Measurements from ENCODE around the gene STS.

STS gene

GRCh38 chrX:7179446-7179845, 31.9 kb downstream of the STS start:
- no peak overlapping the region for H3K4me3 Mint-ChIP-seq
- no peaks in the 10 kb centered on the region for H3K36me3 Mint-ChIP-seq (ENCODE audit: low read depth)
- DNase-seq, result no peak
- no peaks in the 10 kb centered on the region for H3K4me1 Mint-ChIP-seq (ENCODE audit: low read depth)
- no peak overlapping the region for H3K27ac Mint-ChIP-seq
- H3K9me3 Mint-ChIP-seq, result peaks cover 2% of the 10 kb centered on the region
- H3K27me3 Mint-ChIP-seq, result no peaks in the 10 kb centered on the region

- Mint-ChIP-seq H3K27ac (no peak overlapping the region), H3K9me3 (no peaks in the 10 kb centered on the region), H3K4me3 (no peak overlapping the region), H3K27me3 (no peaks in the 10 kb centered on the region), H3K4me1 (ENCODE audit: low read depth) (no peaks in the 10 kb centered on the region), H3K36me3 (ENCODE audit: low read depth) (no peaks in the 10 kb centered on the region)
- no peak for DNase-seq
Measured at GRCh38 chrX:7184816-7185215, 37.3 kb downstream of the STS start.

GRCh38 chrX:7188672-7189071, 41.2 kb downstream of the STS start:
- Mint-ChIP-seq H3K4me3 (no peak overlapping the region), H3K4me1 (ENCODE audit: low read depth) (no peaks in the 10 kb centered on the region), H3K9me3 (no peaks in the 10 kb centered on the region), H3K27ac (no peak overlapping the region), H3K27me3 (no peaks in the 10 kb centered on the region), H3K36me3 (ENCODE audit: low read depth) (no peaks in the 10 kb centered on the region)
- DNase-seq, result no peak

- no peak for DNase-seq
- no peaks in the 10 kb centered on the region for H3K9me3 Mint-ChIP-seq
- no peaks in the 10 kb centered on the region for H3K27me3 Mint-ChIP-seq
Measured at GRCh38 chrX:7190157-7190556, 42.6 kb downstream of the STS start.

DNA sequence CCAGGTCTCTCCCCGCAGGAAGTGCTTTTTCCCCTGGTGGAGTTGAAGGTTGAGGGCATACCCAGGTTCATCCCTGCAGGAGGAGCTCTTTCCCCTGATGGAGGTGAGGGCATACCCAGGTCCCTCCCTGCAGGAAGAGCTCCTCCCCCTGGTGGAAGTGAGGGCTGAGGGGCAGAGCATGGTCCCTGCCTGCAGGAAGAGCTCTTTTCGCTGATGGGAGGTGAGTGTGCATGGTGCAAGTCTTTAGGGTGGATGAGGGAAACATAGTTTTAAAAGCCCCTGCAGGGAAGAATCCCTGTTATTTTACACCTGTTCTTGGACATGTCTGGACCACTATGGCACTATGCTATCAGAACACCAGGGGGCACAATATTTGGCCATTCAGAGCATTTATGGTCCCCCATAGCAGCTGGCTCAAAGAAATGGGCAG, 44.2 kb downstream of the STS start:
- no peaks in the 10 kb centered on the region for H3K4me1 Mint-ChIP-seq (ENCODE audit: low read depth)
- H3K27me3 Mint-ChIP-seq, result no peaks in the 10 kb centered on the region
- H3K27ac Mint-ChIP-seq, result no peak overlapping the region
- H3K9me3 Mint-ChIP-seq, result no peaks in the 10 kb centered on the region
- H3K36me3 Mint-ChIP-seq (ENCODE audit: low read depth), result no peaks in the 10 kb centered on the region
- no peak overlapping the region for H3K4me3 Mint-ChIP-seq
- DNase-seq, result no peak

More at GRCh38 chrX:7190157-7190556, 42.6 kb downstream of the STS start:
- no peak overlapping the region for H3K27ac Mint-ChIP-seq
- H3K4me3 Mint-ChIP-seq, result no peak overlapping the region
- H3K4me1 Mint-ChIP-seq (ENCODE audit: low read depth), result no peaks in the 10 kb centered on the region
- H3K36me3 Mint-ChIP-seq (ENCODE audit: low read depth), result no peaks in the 10 kb centered on the region

- Mint-ChIP-seq H3K9me3 (no peaks in the 10 kb centered on the region), H3K4me1 (ENCODE audit: low read depth) (no peaks in the 10 kb centered on the region), H3K27ac (no peak overlapping the region), H3K4me3 (no peak overlapping the region), H3K36me3 (ENCODE audit: low read depth) (no peaks in the 10 kb centered on the region), H3K27me3 (no peaks in the 10 kb centered on the region)
- DNase-seq, result no peak
Measured at GRCh38 chrX:7192871-7193270, 45.4 kb downstream of the STS start.

DNA sequence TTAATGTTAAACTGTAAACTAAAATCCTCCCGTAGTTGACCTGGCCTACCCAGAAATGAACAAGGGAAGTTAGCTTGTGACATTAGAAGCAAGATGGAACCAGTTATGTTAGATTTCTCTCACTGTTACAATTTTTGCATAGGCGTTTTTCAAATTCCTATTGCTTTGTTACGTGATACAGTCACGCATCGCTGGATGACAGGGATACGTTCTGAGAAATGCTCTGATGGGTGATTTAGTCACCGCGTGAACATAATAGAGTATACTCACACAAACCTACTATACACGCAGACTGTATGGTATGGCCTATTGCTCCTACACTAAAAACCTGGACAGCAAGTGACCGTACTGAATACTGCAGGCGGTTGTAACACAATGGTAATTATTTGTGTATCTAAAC, 47.1 kb downstream of the STS start:
- Mint-ChIP-seq H3K4me3 (no peak overlapping the region), H3K27me3 (no peaks in the 10 kb centered on the region), H3K9me3 (no peaks in the 10 kb centered on the region), H3K27ac (no peak overlapping the region), H3K36me3 (ENCODE audit: low read depth) (no peaks in the 10 kb centered on the region), H3K4me1 (ENCODE audit: low read depth) (no peaks in the 10 kb centered on the region)
- no peak for DNase-seq

Measured in activated T-cell treated with anti-CD3 and anti-CD28 coated beads, Interleukin-2, amount 50 U/mL, for 24 hours (primary cell).